NB4 (cell line): ENCODE data around the gene FRAS1.

ENCODE experiments used
- CTCF ChIP-seq: IDR thresholded peaks from one replicate; pipeline ENCODE4 v1.5.1; 2012; ENCODE audit warnings: low read depth, low read length
- POLR2A ChIP-seq: IDR thresholded peaks from 2 replicates; pipeline ENCODE4 v1.6.1; 2011; ENCODE audit warnings: mild to moderate bottlenecking; ENCODE audit not compliant: insufficient read length; ENCODE audit errors: extremely low read depth

- TF ChIP-seq CTCF (no peak), POLR2A (no peak)
Observed at GRCh38 chr4:78360466-78360865, 303.3 kb downstream of the FRAS1 start.
